C4-2B (cell line): Measurements from ENCODE around the gene CIBAR2.

Source experiments
- CTCF ChIP-seq: fragments of 450-650 bp; conservative IDR thresholded peaks from 2 replicates; pipeline ENCODE4 v1.5.1; 2017; ENCODE audit warnings: mild to moderate bottlenecking
- ZFX ChIP-seq: fragments of 450-650 bp; IDR thresholded peaks from 2 replicates; pipeline ENCODE4 v1.6.1; 2017

GRCh38 chr16:85090181-85090580 is 22.1 kb downstream of the CIBAR2 start:
- TF ChIP-seq CTCF (no peak), ZFX (no peak)
